OCI-LY1 (cell line): Measurements from ENCODE around the gene RASSF9.

Source experiments
- H2AFZ ChIP-seq: fragments of 200-600 bp; sonication (generic), shearing (Covaris generic); 2 replicates; pipeline ENCODE4 v1.6.0; 2014; ENCODE audit warnings: antibody characterized with exemption, mild to moderate bottlenecking, low read length
- H3F3A ChIP-seq: fragments of 200-600 bp; sonication (generic), shearing (Covaris generic); 2 replicates; pipeline ENCODE4 v1.6.0; 2014; ENCODE audit warnings: mild to moderate bottlenecking, antibody characterized with exemption, low read length, moderate library complexity; ENCODE audit not compliant: insufficient read depth
- H3K27ac ChIP-seq: fragments of 200-600 bp; sonication (generic); 2 replicates; pipeline ENCODE4 v1.5.1; 2014; ENCODE audit warnings: low read length, mixed run types, mild to moderate bottlenecking, low read depth; ENCODE audit not compliant: poor library complexity, severe bottlenecking
- H3K27me3 ChIP-seq: fragments of 200-600 bp; sonication (generic); 2 replicates; pipeline ENCODE4 v1.6.0; 2014; ENCODE audit warnings: antibody characterized with exemption, mild to moderate bottlenecking, low read length, moderate library complexity; ENCODE audit not compliant: insufficient read depth
- H3K36me3 ChIP-seq: fragments of 200-600 bp; sonication (generic); 2 replicates; pipeline ENCODE4 v1.6.1; 2014; ENCODE audit warnings: mild to moderate bottlenecking, antibody characterized with exemption, low read length, moderate library complexity, mixed read lengths; ENCODE audit not compliant: insufficient read depth
- H3K4me1 ChIP-seq: fragments of 200-600 bp; sonication (generic); 2 replicates; pipeline ENCODE4 v1.5.1; 2014; ENCODE audit warnings: mild to moderate bottlenecking, low read length, moderate library complexity; ENCODE audit not compliant: insufficient read depth, severe bottlenecking
- H3K4me2 ChIP-seq: fragments of 200-600 bp; sonication (generic), shearing (Covaris generic); 2 replicates; pipeline ENCODE4 v1.6.1; 2014; ENCODE audit warnings: low read length
- H3K4me3 ChIP-seq: fragments of 200-600 bp; sonication (generic); 2 replicates; pipeline ENCODE4 v1.5.1; 2014; ENCODE audit warnings: low read length, low read depth, mild to moderate bottlenecking, mixed read lengths; ENCODE audit not compliant: poor library complexity, severe bottlenecking
- H3K79me2 ChIP-seq: fragments of 200-600 bp; shearing (Covaris generic); 2 replicates; pipeline ENCODE4 v1.6.1; 2016; ENCODE audit warnings: mixed run types, low read length, mixed read lengths; ENCODE audit not compliant: insufficient read depth
- H3K9ac ChIP-seq: fragments of 200-600 bp; sonication (generic), shearing (Covaris generic); 2 replicates; pipeline ENCODE4 v1.6.1; 2014; ENCODE audit warnings: mild to moderate bottlenecking, low read length, mixed read lengths
- H3K9me2 ChIP-seq: fragments of 200-600 bp; sonication (generic), shearing (Covaris generic); 2 replicates; pipeline ENCODE4 v1.6.1; 2014; ENCODE audit warnings: low read depth, mild to moderate bottlenecking, low read length, mixed read lengths
- H3K9me3 ChIP-seq: fragments of 200-600 bp; shearing (Covaris generic); 2 replicates; pipeline ENCODE4 v1.6.1; 2014; ENCODE audit warnings: low read length, mixed read lengths
- H4K20me1 ChIP-seq: fragments of 200-600 bp; sonication (generic), shearing (Covaris generic); 2 replicates; pipeline ENCODE4 v1.6.0; 2016; ENCODE audit warnings: mild to moderate bottlenecking, low read length; ENCODE audit not compliant: insufficient read depth
- CTCF ChIP-seq: fragments of 200-600 bp; sonication (generic), shearing (Covaris generic); IDR thresholded peaks from 2 replicates; pipeline ENCODE4 v1.5.1; 2017; ENCODE audit warnings: mild to moderate bottlenecking, antibody characterized with exemption, low read length, moderate library complexity, mixed read lengths
- EZH2 ChIP-seq: fragments of 200-600 bp; sonication (generic), shearing (Covaris generic); IDR thresholded peaks from 2 replicates; pipeline ENCODE4 v1.8.0; 2017; ENCODE audit warnings: borderline replicate concordance, mixed run types, mild to moderate bottlenecking, antibody characterized with exemption, low read length, moderate library complexity, mixed read lengths

RASSF9 gene

GRCh38 chr12:85836197-85837090 lies at the start of gene RASSF9:
TSS of gene RASSF9 (minus strand) at chr12:85836409. CDS start at chr12:85836201, 208 bp downstream.
- Histone ChIP-seq H2AFZ (no peak within 1 kb of the TSS), H3K9me3 (no peaks in the 10 kb centered on the region), H3K9ac (no peak within 1 kb of the TSS), H3K4me3 (no peak within 1 kb of the TSS), H3F3A (no peaks in the 10 kb centered on the region), H4K20me1 (no peaks in the 10 kb centered on the region), H3K36me3 (no peaks in the 10 kb centered on the region), H3K4me1 (no peaks in the 10 kb centered on the region), H3K27me3 (no peaks in the 10 kb centered on the region), H3K9me2 (no peaks in the 10 kb centered on the region), H3K4me2 (no peak within 1 kb of the TSS), H3K27ac (no peak within 1 kb of the TSS), H3K79me2 (no peaks in the 10 kb centered on the region)
- TF ChIP-seq CTCF (no peak), EZH2 (no peak)

- no peaks in the 10 kb centered on the region for H3K4me1 ChIP-seq
- no peaks in the 10 kb centered on the region for H3F3A ChIP-seq
- H3K9me3 ChIP-seq = no peaks in the 10 kb centered on the region
- no peaks in the 10 kb centered on the region for H3K36me3 ChIP-seq
- H2AFZ ChIP-seq = no peak overlapping the region
- no peak for TF ChIP-seq CTCF
- TF ChIP-seq EZH2 = no peak
- H3K27ac ChIP-seq = no peak overlapping the region
- H3K4me2 ChIP-seq = no peak overlapping the region
- no peaks in the 10 kb centered on the region for H3K9me2 ChIP-seq
- no peaks in the 10 kb centered on the region for H4K20me1 ChIP-seq
- H3K9ac ChIP-seq = no peak overlapping the region
- no peaks in the 10 kb centered on the region for H3K79me2 ChIP-seq
- H3K27me3 ChIP-seq = no peaks in the 10 kb centered on the region
- no peak overlapping the region for H3K4me3 ChIP-seq
Measured at GRCh38 chr12:85883763-85884162, 47.6 kb upstream of the RASSF9 start.

DNA sequence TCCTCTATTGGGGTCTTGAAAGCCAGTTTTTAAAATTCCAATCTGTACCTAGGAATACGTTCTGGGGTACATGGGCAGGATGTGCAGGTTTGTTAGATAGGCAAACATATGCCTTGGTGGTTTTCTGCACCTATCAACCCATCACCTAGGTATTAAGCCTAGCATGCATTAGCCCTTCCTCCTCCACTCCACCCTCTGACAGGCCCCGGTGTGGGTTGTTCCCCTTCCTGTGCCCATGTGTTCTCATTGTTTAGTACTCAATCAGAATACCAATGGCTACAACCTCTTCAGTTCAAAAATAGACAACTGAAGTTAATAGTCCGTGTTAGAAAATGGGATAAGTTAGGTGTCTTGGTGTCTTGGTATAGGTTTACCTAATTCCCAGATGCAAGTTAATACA lies 41.2 kb upstream of the RASSF9 start:
- no peaks in the 10 kb centered on the region for H3K27me3 ChIP-seq
- H3F3A ChIP-seq = no peaks in the 10 kb centered on the region
- no peaks in the 10 kb centered on the region for H3K9me2 ChIP-seq
- no peak for TF ChIP-seq EZH2
- TF ChIP-seq CTCF = no peak
- H3K27ac ChIP-seq = no peak overlapping the region
- no peak overlapping the region for H3K9ac ChIP-seq
- no peaks in the 10 kb centered on the region for H3K79me2 ChIP-seq
- H2AFZ ChIP-seq = no peak overlapping the region
- H4K20me1 ChIP-seq = no peaks in the 10 kb centered on the region
- H3K4me2 ChIP-seq = no peak overlapping the region
- H3K4me1 ChIP-seq = no peaks in the 10 kb centered on the region
- H3K9me3 ChIP-seq = no peaks in the 10 kb centered on the region
- H3K4me3 ChIP-seq = no peak overlapping the region
- H3K36me3 ChIP-seq = no peaks in the 10 kb centered on the region
